A673 (cell line): ENCODE data around the gene FXYD7. TPM values are rescaled to one million over a fixed set of nuclear protein-coding genes. Genes with fewer than 3 reads are reported as not detected.

ENCODE experiments used
- Bru-seq: library from RNA; stranded (reverse); fragments of 400-500 nt; gene quantifications from one replicate; lab custom pipeline; 2021; lab: Mats Ljungman, UMichigan
- BruChase-seq, 2 experiments: library from RNA; stranded (reverse); fragments of 400-500 nt; gene quantifications; one replicate each; lab custom pipeline; 2021; lab: Mats Ljungman, UMichigan
- BruUV-seq: library from RNA; stranded (reverse); fragments of 400-500 nt; replicated peaks from 2 replicates; lab custom pipeline; 2021; lab: Mats Ljungman, UMichigan
- CTCF ChIA-PET: fragments of 300-600 bp; sonication (Branson Sonifier 250); formaldehyde crosslinking; loops from one replicate; lab custom pipeline; 2022; ENCODE audit warnings: antibody characterized with exemption; lab: Charles Lee
- POLR2A ChIA-PET: fragments of 300-600 bp; sonication (Branson Sonifier 250); formaldehyde crosslinking; loops from one replicate; lab custom pipeline; 2022; ENCODE audit warnings: antibody characterized with exemption; ENCODE audit not compliant: low non-redundant PET; lab: Charles Lee
- DNase-seq: peaks from one replicate; pipeline ENCODE4 v3.0.0-alpha.2; 2015; ENCODE audit warnings: low spot score
- H3K27ac ChIP-seq: fragments of 200-600 bp; sonication (generic); 2 replicates; pipeline ENCODE4 v1.5.1; 2016; ENCODE audit warnings: mixed run types, low read depth, mild to moderate bottlenecking, mixed read lengths, antibody characterized with exemption, low read length; ENCODE audit not compliant: poor library complexity, severe bottlenecking
- H3K27me3 ChIP-seq: fragments of 200-600 bp; sonication (generic); replicated peaks from 2 replicates; pipeline ENCODE4 v1.6.1; 2017; ENCODE audit warnings: mixed run types, low read depth, mild to moderate bottlenecking, mixed read lengths, antibody characterized with exemption, low read length; ENCODE audit not compliant: insufficient read depth, poor library complexity
- H3K36me3 ChIP-seq: fragments of 200-600 bp; sonication (generic); 2 replicates; pipeline ENCODE4 v1.6.1; 2016; ENCODE audit warnings: mixed run types, mild to moderate bottlenecking, mixed read lengths, antibody characterized with exemption, low read length; ENCODE audit not compliant: insufficient read depth, poor library complexity, severe bottlenecking
- H3K4me1 ChIP-seq: fragments of 200-600 bp; sonication (generic); 2 replicates; pipeline ENCODE4 v1.6.1; 2017; ENCODE audit warnings: mixed run types, mild to moderate bottlenecking, mixed read lengths, antibody characterized with exemption, low read length; ENCODE audit not compliant: insufficient read depth, poor library complexity, severe bottlenecking
- H3K4me3 ChIP-seq: fragments of 200-600 bp; sonication (generic); 2 replicates; pipeline ENCODE4 v1.5.1; 2016; ENCODE audit warnings: low read depth, mixed run types, mild to moderate bottlenecking, mixed read lengths, low read length; ENCODE audit not compliant: poor library complexity, severe bottlenecking
- H3K9me3 ChIP-seq: fragments of 200-600 bp; sonication (generic); 2 replicates; pipeline ENCODE4 v1.6.1; 2016; ENCODE audit warnings: mixed run types, low read depth, mild to moderate bottlenecking, mixed read lengths, antibody characterized with exemption, low read length; ENCODE audit not compliant: poor library complexity, severe bottlenecking
- CTCF ChIP-seq: fragments of 300-800, 200-600 bp; sonication (generic); conservative IDR thresholded peaks from 2 replicates; pipeline ENCODE4 v1.5.1; 2017; ENCODE audit warnings: low read depth, mild to moderate bottlenecking, antibody characterized with exemption, low read length, moderate library complexity, mixed read lengths
- EZH2 ChIP-seq: fragments of 200-600 bp; sonication (generic); IDR thresholded peaks from 2 replicates; pipeline ENCODE4 v1.6.1; 2017; ENCODE audit warnings: borderline replicate concordance, low read depth, mild to moderate bottlenecking, mixed read lengths, antibody characterized with exemption, low read length; ENCODE audit not compliant: poor library complexity, severe bottlenecking
- intact Hi-C: fragments of 100-400 bp; cut with micrococcal nuclease; formaldehyde crosslinking; loops from one replicate; pipeline ENCODE4 v1.10.0; 2022; ENCODE audit not compliant: unreplicated experiment
- long read RNA-seq: library from polyadenylated mRNA; stranded (forward); transcript quantifications from one replicate; pipeline ENCODE4 v2.0.0, GENCODE V29; 2022
- total RNA-seq: library from RNA; stranded (reverse); gene quantifications from 2 replicates; pipeline ENCODE4 v1.2.3, GENCODE V29; 2021

Gene FXYD7
- total RNA-seq (0.56 and 0.85 TPM in 2 replicates), Bru-seq, nascent RNA (not detected), BruChase-seq, experiment 1, labeled RNA remaining after a 2-hour chase (not detected), BruChase-seq, experiment 2, labeled RNA remaining after a 6-hour chase (not detected)
- long read RNA-seq, partial matches to known transcripts: 0 of 2 reads
- long read RNA-seq, other reads (novel, unspliced or antisense): 1 of 2 reads

GRCh38 chr19:35143231-35143715 lies at the start of gene FXYD7:
TSS of gene FXYD7 (plus strand) at chr19:35143255. CDS start at chr19:35143334, 79 bp downstream.
- intact Hi-C loops: no loop called here
- ChIA-PET POLR2A (no interaction called here), CTCF (interaction anchor here (0.6 kb wide), 2 partner anchors 9 to 182 kb away, joined by 3 to 8 read pairs; no protein-coding TSS in a partner anchor)
- DNase-seq: no peak
- H3K4me3 ChIP-seq: peak within 1 kb of the TSS; percentile 34
- no peaks in the 10 kb centered on the region for H3K36me3 ChIP-seq
- no peak within 1 kb of the TSS for H3K27ac ChIP-seq
- TF ChIP-seq EZH2 (no peak), CTCF (no peak)
- no peaks in the 10 kb centered on the region for H3K9me3 ChIP-seq
- H3K4me1 ChIP-seq: peaks cover 27% of the 10 kb centered on the region
- no TSS peak for BruUV-seq
- peaks cover 3% of the 10 kb centered on the region for H3K27me3 ChIP-seq

GRCh38 chr19:35093430-35093829 lies 49.6 kb upstream of the FXYD7 start:
- POLR2A ChIA-PET: no interaction called here
- no peaks in the 10 kb centered on the region for H3K27me3 ChIP-seq
- no peak overlapping the region for H3K4me3 ChIP-seq
- H3K4me1 ChIP-seq: peaks cover 5% of the 10 kb centered on the region
- intact Hi-C loops: no loop called here
- no peaks in the 10 kb centered on the region for H3K9me3 ChIP-seq
- no TSS peak for BruUV-seq
- TF ChIP-seq EZH2 (no peak), CTCF (no peak)
- H3K36me3 ChIP-seq: no peaks in the 10 kb centered on the region
- DNase-seq: no peak
- H3K27ac ChIP-seq: no peak overlapping the region
- CTCF ChIA-PET: no interaction called here

- TF ChIP-seq CTCF (no peak), EZH2 (no peak)
- Histone ChIP-seq H3K4me1 (peaks cover 5% of the 10 kb centered on the region), H3K27ac (no peak overlapping the region), H3K4me3 (no peak overlapping the region), H3K27me3 (no peaks in the 10 kb centered on the region), H3K9me3 (no peaks in the 10 kb centered on the region), H3K36me3 (no peaks in the 10 kb centered on the region)
- ChIA-PET POLR2A (no interaction called here), CTCF (no interaction called here)
- intact Hi-C loops: no loop called here
- no peak for DNase-seq
- BruUV-seq: no TSS peak
Observed at GRCh38 chr19:35093941-35094647, 49.0 kb upstream of the FXYD7 start.
